ENCODE measurements around the gene UTS2R.

The UTS2R gene

DNA sequence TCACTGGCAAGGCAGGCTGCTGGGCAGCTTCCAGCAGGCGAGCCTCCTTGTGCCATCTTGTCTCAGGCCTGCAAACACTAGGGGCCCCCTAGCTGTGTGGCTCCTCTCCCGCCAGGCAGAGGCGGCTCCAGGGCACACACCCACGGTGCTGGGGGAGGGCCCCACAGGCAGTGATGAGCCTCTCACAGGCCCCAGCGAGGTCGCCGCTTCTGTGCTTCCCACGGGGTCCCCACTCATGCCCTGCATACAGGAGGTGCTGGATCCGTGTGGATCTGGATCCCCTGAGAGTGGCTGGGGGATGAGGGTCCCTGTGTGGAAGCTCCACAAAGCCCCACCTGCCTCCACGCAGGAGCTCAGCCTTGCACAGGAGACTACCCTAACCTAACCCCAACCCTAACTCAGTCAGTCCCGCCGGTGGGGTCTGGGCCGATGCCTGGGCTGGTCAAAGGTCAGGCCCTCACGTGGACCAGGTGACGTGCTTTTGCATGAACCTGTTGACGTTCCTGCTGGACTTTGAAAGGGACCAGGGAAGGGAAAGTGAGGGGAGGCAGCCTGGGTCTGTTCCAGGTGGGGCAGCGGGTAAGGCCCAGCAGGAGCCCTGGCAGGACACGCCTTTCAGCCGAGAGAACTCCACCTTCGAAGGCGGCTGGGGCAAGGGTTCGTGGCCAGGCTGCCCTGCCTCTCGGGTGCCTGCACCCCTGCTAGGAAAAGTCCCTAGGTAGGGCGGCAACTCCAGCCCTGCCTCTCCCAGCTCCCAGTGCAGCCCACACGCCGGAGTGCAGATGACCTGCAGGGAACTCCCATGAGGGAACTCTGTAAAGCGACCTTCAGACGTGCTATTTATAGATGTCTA is 43.2 kb upstream of the UTS2R start:
- Histone ChIP-seq H3K79me2 (ENCODE audit: control insufficient read depth, insufficient read depth, low read length, unreplicated experiment) (peaks cover 24% of the 10 kb centered on the region), H3K27me3 (ENCODE audit: insufficient read depth, low read length) (no peaks in the 10 kb centered on the region), H2AFZ (ENCODE audit: low read length, unreplicated experiment) (no peak overlapping the region), H3K4me1 (ENCODE audit: control insufficient read depth, insufficient read depth, low read length, unreplicated experiment) (peaks cover 28% of the 10 kb centered on the region), H3K4me3 (ENCODE audit: low read depth, low read length) (no peak overlapping the region), H3K27ac (ENCODE audit: low read depth, low read length) (no peak overlapping the region), H3K36me3 (ENCODE audit: insufficient read depth, low read length) (no peaks in the 10 kb centered on the region)

- H3K36me3 ChIP-seq (ENCODE audit: insufficient read depth, low read length): no peaks in the 10 kb centered on the region
- no peak overlapping the region for H3K4me3 ChIP-seq (ENCODE audit: low read depth, low read length)
- H2AFZ ChIP-seq (ENCODE audit: low read length, unreplicated experiment): no peak overlapping the region
- H3K4me1 ChIP-seq (ENCODE audit: control insufficient read depth, insufficient read depth, low read length, unreplicated experiment): peaks cover 28% of the 10 kb centered on the region
- H3K27ac ChIP-seq (ENCODE audit: low read depth, low read length): no peak overlapping the region
- H3K79me2 ChIP-seq (ENCODE audit: control insufficient read depth, insufficient read depth, low read length, unreplicated experiment): peaks cover 24% of the 10 kb centered on the region
- H3K27me3 ChIP-seq (ENCODE audit: insufficient read depth, low read length): no peaks in the 10 kb centered on the region
Observed at GRCh38 chr17:82328994-82329507, 42.5 kb upstream of the UTS2R start.

DNA sequence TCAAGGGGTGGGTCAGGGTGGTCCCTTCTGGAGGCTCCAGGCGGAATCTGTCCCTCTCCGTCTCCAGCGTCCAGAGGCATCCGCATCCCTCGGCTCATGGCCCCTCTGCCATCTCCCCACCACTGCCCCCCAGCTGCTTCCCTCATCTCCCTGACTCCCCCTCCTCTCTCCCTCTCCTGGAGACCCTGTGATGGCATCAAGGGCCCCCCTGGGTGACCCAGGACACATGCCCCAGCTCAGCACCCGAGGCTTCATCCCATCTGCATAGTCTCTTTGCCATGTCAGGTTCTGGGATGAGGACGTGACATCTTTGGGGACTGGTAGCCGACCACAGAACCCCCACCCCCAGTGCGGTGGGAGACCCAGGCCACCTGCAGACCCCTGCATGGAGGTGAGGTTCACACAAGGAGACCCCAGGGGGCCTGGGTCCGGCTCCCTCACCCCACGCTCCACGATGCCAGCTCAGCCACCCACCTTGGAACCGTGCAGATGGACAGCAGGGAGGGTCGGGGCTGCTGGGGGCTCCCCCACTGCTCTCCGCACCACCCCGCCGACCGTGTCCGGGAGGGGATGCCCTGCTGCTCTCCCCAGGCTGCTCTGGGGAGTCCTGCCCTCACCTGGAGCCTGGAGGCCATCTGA is 41.8 kb upstream of the UTS2R start:
- no peak overlapping the region for H2AFZ ChIP-seq (ENCODE audit: low read length, unreplicated experiment)
- H3K79me2 ChIP-seq (ENCODE audit: control insufficient read depth, insufficient read depth, low read length, unreplicated experiment): peaks cover 28% of the 10 kb centered on the region
- peaks cover 36% of the 10 kb centered on the region for H3K4me1 ChIP-seq (ENCODE audit: control insufficient read depth, insufficient read depth, low read length, unreplicated experiment)
- H3K36me3 ChIP-seq (ENCODE audit: insufficient read depth, low read length): no peaks in the 10 kb centered on the region
- no peak overlapping the region for H3K4me3 ChIP-seq (ENCODE audit: low read depth, low read length)
- H3K27me3 ChIP-seq (ENCODE audit: insufficient read depth, low read length): no peaks in the 10 kb centered on the region
- no peak overlapping the region for H3K27ac ChIP-seq (ENCODE audit: low read depth, low read length)

- Histone ChIP-seq H3K27me3 (ENCODE audit: insufficient read depth, low read length) (no peaks in the 10 kb centered on the region), H3K4me1 (ENCODE audit: control insufficient read depth, insufficient read depth, low read length, unreplicated experiment) (peaks cover 42% of the 10 kb centered on the region), H3K79me2 (ENCODE audit: control insufficient read depth, insufficient read depth, low read length, unreplicated experiment) (peaks cover 28% of the 10 kb centered on the region), H2AFZ (ENCODE audit: low read length, unreplicated experiment) (no peak overlapping the region), H3K27ac (ENCODE audit: low read depth, low read length) (no peak overlapping the region), H3K36me3 (ENCODE audit: insufficient read depth, low read length) (no peaks in the 10 kb centered on the region), H3K4me3 (ENCODE audit: low read depth, low read length) (0 out of 2 replicates have a peak overlapping the region, but pooled peaks have one; percentile 7)
Observed at GRCh38 chr17:82330322-82331239, 41.0 kb upstream of the UTS2R start.

GRCh38 chr17:82331345-82331939 is 40.1 kb upstream of the UTS2R start:
- Histone ChIP-seq H3K79me2 (ENCODE audit: control insufficient read depth, insufficient read depth, low read length, unreplicated experiment) (peaks cover 28% of the 10 kb centered on the region), H3K27me3 (ENCODE audit: insufficient read depth, low read length) (no peaks in the 10 kb centered on the region), H3K4me3 (ENCODE audit: low read depth, low read length) (no peak overlapping the region), H3K36me3 (ENCODE audit: insufficient read depth, low read length) (no peaks in the 10 kb centered on the region), H3K27ac (ENCODE audit: low read depth, low read length) (no peak overlapping the region), H2AFZ (ENCODE audit: low read length, unreplicated experiment) (no peak overlapping the region), H3K4me1 (ENCODE audit: control insufficient read depth, insufficient read depth, low read length, unreplicated experiment) (peaks cover 42% of the 10 kb centered on the region)

- H3K36me3 ChIP-seq (ENCODE audit: insufficient read depth, low read length): no peaks in the 10 kb centered on the region
- H3K79me2 ChIP-seq (ENCODE audit: control insufficient read depth, insufficient read depth, low read length, unreplicated experiment): peaks cover 28% of the 10 kb centered on the region
- peak overlapping the region; percentile 15; the same call in 1 of the 2 replicates for H3K27ac ChIP-seq (ENCODE audit: low read depth, low read length)
- peak overlapping the region; percentile 88 for H3K4me3 ChIP-seq (ENCODE audit: low read depth, low read length)
- H3K27me3 ChIP-seq (ENCODE audit: insufficient read depth, low read length): no peaks in the 10 kb centered on the region
- H3K4me1 ChIP-seq (ENCODE audit: control insufficient read depth, insufficient read depth, low read length, unreplicated experiment): peaks cover 42% of the 10 kb centered on the region
- H2AFZ ChIP-seq (ENCODE audit: low read length, unreplicated experiment): no peak overlapping the region
Observed at GRCh38 chr17:82332669-82333278, 38.8 kb upstream of the UTS2R start.

DNA sequence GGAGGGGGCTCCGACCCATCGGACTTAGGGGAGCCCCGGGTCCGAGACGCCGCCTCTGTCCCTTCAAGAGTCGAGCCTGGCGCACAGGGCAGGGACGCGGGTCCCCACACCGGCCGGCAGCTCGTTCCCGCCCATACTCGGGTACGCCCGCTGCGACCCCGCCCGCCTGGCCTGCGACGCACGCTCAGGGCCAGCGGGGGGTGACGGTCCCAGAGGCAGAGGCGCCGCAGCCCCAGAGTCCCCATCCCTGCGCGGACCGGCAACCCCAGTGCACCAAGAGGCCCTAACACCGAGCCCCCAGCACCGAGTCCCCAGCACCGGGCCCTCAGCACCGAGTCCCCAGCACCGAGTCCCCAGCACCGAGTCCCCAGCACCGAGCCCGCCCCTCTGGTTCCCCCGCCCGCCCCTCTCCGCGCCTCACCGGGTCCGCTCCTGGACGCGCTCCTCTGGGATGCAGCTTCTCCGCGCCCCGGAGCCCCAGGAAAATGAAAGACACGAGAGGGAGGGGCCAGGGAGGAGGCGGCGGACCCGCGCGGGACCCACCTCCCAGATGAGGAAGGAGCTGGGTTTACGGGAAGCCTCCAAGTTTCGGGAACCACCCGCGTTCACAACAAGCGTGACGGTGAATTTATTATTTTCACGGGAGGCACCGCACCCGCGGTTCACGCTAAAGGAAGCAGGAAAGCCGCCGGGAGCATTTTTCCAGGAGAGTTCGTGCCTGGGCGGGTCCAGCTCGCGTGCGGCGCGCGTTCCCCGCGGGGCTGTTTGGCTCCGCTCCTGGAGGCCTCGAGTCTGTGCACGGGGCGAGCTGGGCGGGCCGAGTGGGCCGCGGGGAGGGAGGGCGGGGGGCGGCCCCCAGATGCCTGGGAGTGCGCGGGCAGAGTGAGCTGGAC is 38.0 kb upstream of the UTS2R start, which contains the start of gene SECTM1:
TSS of gene SECTM1 (minus strand) at position 488 of the 893 bp plus-strand sequence. CDS start 6,526 bp downstream, outside the sequence.
- Histone ChIP-seq H3K36me3 (ENCODE audit: insufficient read depth, low read length) (no peaks in the 10 kb centered on the region), H3K4me3 (ENCODE audit: low read depth, low read length) (peak within 1 kb of the TSS; percentile 88), H3K4me1 (ENCODE audit: control insufficient read depth, insufficient read depth, low read length, unreplicated experiment) (peaks cover 45% of the 10 kb centered on the region), H2AFZ (ENCODE audit: low read length, unreplicated experiment) (peak within 1 kb of the TSS; percentile 95), H3K79me2 (ENCODE audit: control insufficient read depth, insufficient read depth, low read length, unreplicated experiment) (peaks cover 28% of the 10 kb centered on the region), H3K27ac (ENCODE audit: low read depth, low read length) (peak within 1 kb of the TSS; percentile 70; the same call in 1 of the 2 replicates), H3K27me3 (ENCODE audit: insufficient read depth, low read length) (no peaks in the 10 kb centered on the region)

DNA sequence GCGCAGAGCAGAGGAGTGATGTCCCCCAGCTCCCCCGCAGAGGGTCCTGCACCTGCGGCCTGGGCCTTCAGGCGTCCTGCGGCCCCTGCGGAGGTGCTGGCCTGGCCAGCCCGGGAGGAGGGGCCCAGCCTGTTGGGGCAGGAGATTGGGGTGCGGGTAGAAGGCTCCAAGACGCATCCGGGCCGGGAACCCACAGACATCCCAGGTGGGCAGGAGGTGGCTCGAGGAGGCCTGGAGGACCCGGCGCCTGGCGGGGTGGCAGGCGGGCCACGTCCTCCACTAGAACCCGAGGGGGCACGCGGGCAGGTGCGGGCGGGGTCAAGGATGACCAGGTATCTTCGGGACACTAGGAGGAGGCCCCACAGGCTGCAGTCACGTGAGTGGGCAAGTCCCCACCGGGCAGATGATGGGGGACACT is 37.4 kb upstream of the UTS2R start:
- no peaks in the 10 kb centered on the region for H3K27me3 ChIP-seq (ENCODE audit: insufficient read depth, low read length)
- H3K79me2 ChIP-seq (ENCODE audit: control insufficient read depth, insufficient read depth, low read length, unreplicated experiment): peaks cover 28% of the 10 kb centered on the region
- peak overlapping the region; percentile 88 for H3K4me3 ChIP-seq (ENCODE audit: low read depth, low read length)
- peaks cover 50% of the 10 kb centered on the region for H3K4me1 ChIP-seq (ENCODE audit: control insufficient read depth, insufficient read depth, low read length, unreplicated experiment)
- no peaks in the 10 kb centered on the region for H3K36me3 ChIP-seq (ENCODE audit: insufficient read depth, low read length)
- H3K27ac ChIP-seq (ENCODE audit: low read depth, low read length): peak overlapping the region; percentile 70; the same call in 1 of the 2 replicates
- H2AFZ ChIP-seq (ENCODE audit: low read length, unreplicated experiment): no peak overlapping the region
